ENCODE results near the gene ELMO1.
A peak's percentile ranks its signal among the peaks of the same experiment; 100 is the strongest.
"Not testable (repeated sequence)": the region's sequence is repeated elsewhere in the genome, so short reads cannot be mapped to it uniquely, and the experiment has no call there.

ELMO1 gene

GRCh38 chr7:36995776-36996175 lies 452.9 kb downstream of the ELMO1 start:
- DNase-seq: no peak

GRCh38 chr7:36994456-36995112 lies 454.1 kb downstream of the ELMO1 start:
- DNase-seq: no peak

- peak; percentile 72 for DNase-seq
Observed at GRCh38 chr7:36986948-36987724, 461.5 kb downstream of the ELMO1 start.

- DNase-seq: no peak
Observed at GRCh38 chr7:36986511-36986933, 462.1 kb downstream of the ELMO1 start.

GRCh38 chr7:36985866-36986400 lies 462.7 kb downstream of the ELMO1 start:
- no peak for DNase-seq

- DNase-seq: no peak
Observed at GRCh38 chr7:36985316-36985715, 463.3 kb downstream of the ELMO1 start.

GRCh38 chr7:36984710-36985312 lies 463.9 kb downstream of the ELMO1 start:
- DNase-seq: peak; percentile 54

GRCh38 chr7:36984041-36984521 lies 464.6 kb downstream of the ELMO1 start:
- no peak for DNase-seq

GRCh38 chr7:36982766-36983165 lies 465.9 kb downstream of the ELMO1 start:
- DNase-seq: no peak

- no peak for DNase-seq
Observed at GRCh38 chr7:36979810-36980248, 468.8 kb downstream of the ELMO1 start.

- no peak for DNase-seq
Observed at GRCh38 chr7:36978461-36978860, 470.2 kb downstream of the ELMO1 start.

GRCh38 chr7:36977878-36978277 lies 470.8 kb downstream of the ELMO1 start:
- no peak for DNase-seq

- not testable (repeated sequence) for DNase-seq
Observed at GRCh38 chr7:36973534-36973933, 475.1 kb downstream of the ELMO1 start.

GRCh38 chr7:36972140-36972518 lies 476.5 kb downstream of the ELMO1 start:
- no peak for DNase-seq

GRCh38 chr7:36971515-36972139 lies 477.0 kb downstream of the ELMO1 start:
- DNase-seq: no peak

- no peak for DNase-seq
Observed at GRCh38 chr7:36970551-36971514, 477.8 kb downstream of the ELMO1 start.

- DNase-seq: peak; percentile 66
Observed at GRCh38 chr7:36969376-36969775, 479.3 kb downstream of the ELMO1 start.

- peak; percentile 63 for DNase-seq
Observed at GRCh38 chr7:36967387-36967786, 481.3 kb downstream of the ELMO1 start.

- DNase-seq: peak; percentile 25
Observed at GRCh38 chr7:36966636-36967035, 482.0 kb downstream of the ELMO1 start.

- no peak for DNase-seq
Observed at GRCh38 chr7:36966039-36966438, 482.6 kb downstream of the ELMO1 start.

- DNase-seq: no peak
Observed at GRCh38 chr7:36965625-36966024, 483.0 kb downstream of the ELMO1 start.

GRCh38 chr7:36964297-36964696 lies 484.4 kb downstream of the ELMO1 start:
- DNase-seq: no peak
